Stimulated activated CD8-positive, alpha-beta memory T cell treated with anti-CD3 and anti-CD28 coated beads, Interleukin-4, amount 100 ng/mL, for 48 hours (primary cell): ENCODE results near the gene MGRN1.
A peak's percentile ranks its signal among the peaks of the same experiment; 100 is the strongest.

Experiments used
- DNase-seq: peaks from one replicate; pipeline ENCODE4 v3.0.0-alpha.2; 2020

The MGRN1 gene

GRCh38 chr16:4624015-4624826 lies at the start of gene MGRN1:
Gene MGRN1 (plus strand): TSS chr16:4624826. CDS start chr16:4624961, 135 bp downstream.
- DNase-seq, result peak; percentile 93

GRCh38 chr16:4574919-4575705 lies 49.5 kb upstream of the MGRN1 start:
- no peak for DNase-seq

DNA sequence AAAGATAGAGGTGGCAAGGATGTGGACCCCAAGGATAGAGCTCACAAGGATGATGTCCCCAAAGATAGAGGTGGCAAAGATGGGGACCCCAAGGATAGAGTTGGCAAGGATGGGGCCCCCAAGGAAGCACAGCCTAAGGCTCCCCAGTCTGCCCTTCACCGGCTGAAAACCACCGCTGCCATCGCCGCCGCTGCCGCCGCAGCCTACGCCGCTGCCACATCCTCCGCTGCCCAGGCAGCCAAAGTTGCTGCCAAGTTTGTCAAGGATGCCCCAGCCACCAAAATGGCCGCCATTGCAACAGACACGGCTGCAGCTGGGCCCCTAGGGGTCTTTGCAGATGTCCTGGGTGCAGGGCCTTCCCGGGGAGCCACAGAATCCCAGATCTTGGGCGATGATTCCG lies 48.6 kb upstream of the MGRN1 start:
- no peak for DNase-seq

DNA sequence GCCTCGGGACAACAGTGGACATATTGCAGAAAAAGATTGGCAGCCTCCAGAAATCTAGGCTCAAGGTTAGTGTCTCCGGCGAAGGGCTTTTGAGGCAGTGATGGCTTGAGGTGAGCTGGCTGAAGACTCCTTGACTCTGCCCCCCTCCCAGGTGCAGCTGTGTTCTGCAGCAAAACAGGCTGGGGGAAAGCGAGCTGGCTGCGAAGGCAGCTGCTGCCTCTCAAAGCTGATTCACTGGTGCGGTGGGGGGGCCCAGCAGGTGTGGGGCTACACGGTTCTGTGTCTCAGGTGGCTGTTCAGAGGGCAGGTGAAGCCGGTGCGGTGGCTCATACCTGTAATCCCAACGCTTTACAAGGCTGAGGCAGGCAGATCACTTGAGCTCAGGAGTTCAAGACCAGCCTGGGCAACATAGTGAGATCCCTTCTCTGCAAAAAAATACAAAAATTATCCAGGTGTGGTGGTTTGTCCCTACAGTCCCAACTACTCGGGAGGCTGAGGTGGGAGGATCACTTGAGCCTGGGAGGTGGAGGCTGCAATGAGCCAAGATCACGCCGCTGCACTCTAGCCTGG lies 45.6 kb upstream of the MGRN1 start:
- DNase-seq, result no peak

DNA sequence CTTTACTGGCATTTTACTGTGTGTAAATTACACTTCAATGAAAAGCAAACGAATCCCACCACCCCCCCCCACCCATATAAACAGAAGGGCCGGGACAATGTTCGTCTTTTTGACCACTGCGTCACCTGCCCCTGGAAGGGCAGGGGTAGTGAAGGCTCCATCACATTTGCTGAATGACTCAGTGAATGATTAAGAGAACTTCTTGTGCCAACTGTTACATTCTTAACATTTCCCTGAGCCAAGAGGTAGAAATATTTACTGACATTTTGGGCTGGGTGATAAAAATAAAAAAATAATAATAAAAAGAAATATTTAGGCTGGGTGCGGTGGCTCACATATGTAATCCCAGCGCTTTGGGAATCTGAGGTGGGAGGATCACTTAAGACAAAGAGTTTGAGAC lies 44.4 kb upstream of the MGRN1 start:
- DNase-seq, result no peak

GRCh38 chr16:4583906-4584305 lies 40.7 kb upstream of the MGRN1 start:
- no peak for DNase-seq

DNA sequence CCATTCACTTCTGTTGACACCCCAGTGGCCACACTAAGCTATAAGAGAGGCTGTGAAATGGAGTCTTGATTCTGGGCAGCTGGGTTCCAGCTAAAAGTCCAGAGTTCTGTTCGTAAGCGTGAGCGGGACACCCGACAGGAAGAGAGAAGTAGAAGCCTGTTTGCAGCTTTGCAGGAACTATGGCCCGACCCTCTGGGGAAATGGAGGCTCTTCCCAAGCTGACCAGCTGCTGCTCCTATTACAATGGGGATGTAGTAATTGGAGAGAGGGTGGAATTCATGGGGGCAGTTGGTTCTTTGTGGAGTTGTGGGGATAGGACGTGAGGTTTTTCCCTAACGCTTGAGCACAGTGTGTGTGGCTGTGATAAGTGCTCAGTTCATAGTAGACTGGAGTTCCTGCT lies 38.3 kb upstream of the MGRN1 start:
- DNase-seq, result no peak

DNA sequence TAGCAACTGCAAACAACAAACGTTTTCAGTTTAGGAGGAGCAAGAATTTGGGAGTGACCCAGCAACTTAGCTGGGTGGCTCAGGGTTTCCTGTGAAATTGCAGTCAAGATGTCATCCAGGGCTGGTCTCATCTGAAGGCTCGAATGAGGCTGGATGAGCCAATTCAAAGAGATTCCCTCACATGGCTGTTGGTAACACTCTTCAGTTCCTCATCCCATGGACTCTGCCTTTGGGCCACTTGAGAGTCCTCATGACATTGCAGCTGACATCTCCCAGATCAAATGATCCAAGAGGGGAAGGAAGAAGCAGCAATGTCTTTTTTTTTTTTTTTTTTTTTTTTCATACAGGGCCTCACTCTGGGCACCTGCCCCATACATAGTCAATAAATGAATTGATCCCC lies 36.2 kb upstream of the MGRN1 start:
- DNase-seq, result no peak

GRCh38 chr16:4588961-4589360 lies 35.7 kb upstream of the MGRN1 start:
- DNase-seq, result no peak

- no peak for DNase-seq
These were observed 33.4 kb upstream of the MGRN1 start for GRCh38 chr16:4591191-4591590.

GRCh38 chr16:4591706-4592470 lies 32.7 kb upstream of the MGRN1 start:
- DNase-seq, result no peak

GRCh38 chr16:4593086-4593485 lies 31.5 kb upstream of the MGRN1 start:
- DNase-seq, result no peak

GRCh38 chr16:4594433-4595410 lies 29.9 kb upstream of the MGRN1 start:
- no peak for DNase-seq

- no peak for DNase-seq
These were observed 27.5 kb upstream of the MGRN1 start for GRCh38 chr16:4597174-4597573.

GRCh38 chr16:4599037-4599436 lies 25.6 kb upstream of the MGRN1 start:
- DNase-seq, result no peak

- no peak for DNase-seq
These were observed 25.1 kb upstream of the MGRN1 start for GRCh38 chr16:4599545-4599944.

DNA sequence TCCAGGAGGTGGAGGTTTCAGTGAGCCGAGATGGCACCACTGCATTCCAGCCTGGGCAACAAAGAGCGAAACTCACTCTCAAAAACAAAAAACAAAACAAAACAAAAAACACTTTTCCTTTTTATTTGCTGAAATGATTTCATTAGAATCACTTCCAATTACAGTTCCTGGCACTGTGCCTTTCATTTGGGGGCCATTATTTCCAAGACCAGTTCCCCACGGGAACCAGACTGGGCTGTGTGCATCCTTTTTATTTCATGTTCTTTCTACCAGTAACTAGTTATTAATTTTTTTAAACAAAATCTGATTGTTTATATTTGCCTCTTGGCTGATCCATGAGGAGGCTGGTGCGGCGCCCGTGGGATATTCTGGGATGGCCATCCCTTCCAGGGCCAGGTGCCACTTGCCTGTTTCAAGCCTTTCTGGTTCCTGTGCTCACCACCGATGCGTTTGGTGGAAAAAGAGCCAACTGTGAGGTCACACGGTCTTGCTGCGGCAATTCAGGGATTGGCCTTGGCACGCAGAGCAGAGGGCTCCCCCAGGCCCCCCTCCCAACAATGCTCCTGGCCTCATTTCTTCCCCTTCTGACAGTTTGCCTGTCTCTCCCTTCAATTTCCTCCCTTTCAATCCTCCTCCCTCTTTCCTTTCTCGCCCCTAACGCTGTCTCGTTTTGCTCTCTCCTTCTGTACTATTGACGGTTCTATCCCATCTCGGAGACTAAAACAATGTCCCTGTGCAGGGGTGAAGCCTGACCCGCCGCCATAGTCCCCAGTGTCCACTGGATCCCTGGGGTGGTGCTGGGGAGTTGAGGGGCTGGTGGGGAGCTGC lies 23.4 kb upstream of the MGRN1 start:
- no peak for DNase-seq

GRCh38 chr16:4601864-4602186 lies 22.8 kb upstream of the MGRN1 start:
- DNase-seq, result no peak

- no peak for DNase-seq
These were observed 22.3 kb upstream of the MGRN1 start for GRCh38 chr16:4602331-4602730.

GRCh38 chr16:4603624-4604170 lies 20.9 kb upstream of the MGRN1 start:
- DNase-seq, result no peak

DNA sequence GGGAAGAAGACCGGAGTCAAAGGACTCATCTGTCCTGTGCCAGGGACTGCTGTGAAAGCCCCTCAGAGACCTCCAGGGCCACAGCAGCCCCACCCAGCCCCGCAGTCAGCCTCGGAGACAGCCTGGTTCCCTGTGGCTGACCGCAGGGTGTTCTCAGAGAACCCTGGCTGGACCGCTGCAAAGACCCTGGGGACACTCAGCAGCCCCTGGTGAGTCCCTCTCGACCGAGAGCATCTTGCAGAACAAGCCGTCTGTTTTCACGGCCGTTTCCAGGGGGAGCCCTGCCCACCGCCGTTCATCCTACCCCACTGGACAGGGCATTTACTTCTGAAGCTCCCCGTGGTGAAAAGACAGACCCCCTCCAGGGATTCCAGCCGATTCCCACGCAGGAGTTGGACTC lies 20.2 kb upstream of the MGRN1 start:
- no peak for DNase-seq
